Tibial nerve (tissue), 3 donors: ENCODE data around the gene DOK7.

Source experiments
- CTCF ChIP-seq, 5 experiments: fragments of 200-600 bp in 3 of 5; fragments of 450-650 bp in 2 of 5; sonication (generic) in 3 of 5; IDR thresholded peaks; one replicate each; pipeline ENCODE4 v1.5.1; 2016 to 2019; ENCODE audit warnings: antibody characterized with exemption in 5 of 5, mild to moderate bottlenecking in 3 of 5, moderate library complexity in 2 of 5
- POLR2A ChIP-seq, 2 donors: fragments of 450-650 bp; IDR thresholded peaks; one replicate each; pipeline ENCODE4 v1.6.1; 2017; ENCODE audit warnings: antibody characterized with exemption in 2 of 2, mild to moderate bottlenecking in 2 of 2, moderate library complexity in 2 of 2

DNA sequence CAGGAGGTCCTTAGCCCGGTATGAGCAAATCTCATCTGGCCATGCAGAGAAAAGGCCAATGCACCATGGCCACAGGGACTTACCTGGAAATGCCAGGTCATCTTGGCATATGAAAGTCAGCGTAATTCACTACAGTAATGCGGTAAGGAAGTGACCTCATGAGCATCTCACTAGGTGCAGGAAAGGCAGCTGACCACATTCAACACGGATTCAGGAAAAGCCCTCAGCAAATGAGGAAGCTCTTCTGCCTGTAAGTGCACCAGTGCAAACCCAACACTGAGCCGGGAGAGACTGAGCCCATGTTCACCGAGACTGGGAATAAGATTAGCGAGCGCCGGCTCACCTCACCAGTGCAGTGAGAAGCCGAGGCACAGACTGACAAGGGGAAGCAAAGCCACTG is 45.4 kb downstream of the DOK7 start:
- TF ChIP-seq CTCF (IDR thresholded peaks at IDR 0.05) (no peak), POLR2A (IDR thresholded peaks at IDR 0.05) (no peak)
